ENCODE measurements around the gene HS3ST6. TPM values are rescaled to one million over a fixed set of nuclear protein-coding genes. Genes with fewer than 3 reads are reported as not detected.
A peak's percentile ranks its signal among the peaks of the same experiment; 100 is the strongest.

The HS3ST6 gene
- total and polyA plus RNA-seq, 9 of the 15 experiments (the other 6 are each of a cell fraction or from before 2014, with no cell fraction given): not detected

DNA sequence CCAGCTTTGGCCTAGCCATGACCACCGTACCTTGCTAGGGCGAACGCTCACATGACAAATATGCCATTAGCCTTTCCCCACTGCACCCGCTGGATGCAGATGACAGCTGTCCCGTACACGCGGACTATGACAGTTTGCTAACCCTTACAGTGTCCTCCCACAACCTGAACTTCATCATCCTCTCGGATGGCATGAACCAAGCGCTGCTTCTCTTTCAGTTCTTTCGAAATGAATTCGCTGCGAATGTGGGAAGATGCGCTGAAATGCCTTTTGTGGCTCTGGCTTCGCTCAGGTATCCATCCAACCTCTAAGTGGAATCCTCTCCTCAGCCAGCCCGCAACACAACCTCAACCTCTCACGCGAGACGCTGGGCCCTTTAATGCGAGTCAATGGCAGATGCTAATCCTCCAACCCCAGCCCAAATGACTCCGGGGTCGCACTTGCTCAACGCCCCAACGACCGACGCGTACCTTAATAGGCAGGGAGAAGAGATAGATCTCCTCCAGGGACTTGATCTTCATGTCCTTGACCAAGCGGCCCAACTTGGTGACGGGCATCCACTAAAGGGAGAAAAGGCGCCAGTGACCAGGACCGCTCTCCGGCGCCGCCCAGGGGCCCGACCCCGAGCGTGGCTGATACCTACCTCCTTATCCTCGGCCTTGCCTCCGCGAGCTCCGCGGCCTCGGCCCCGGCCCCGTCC, 45.7 kb upstream of the HS3ST6 start (continued):
- TF ChIP-seq, protein P1, sequence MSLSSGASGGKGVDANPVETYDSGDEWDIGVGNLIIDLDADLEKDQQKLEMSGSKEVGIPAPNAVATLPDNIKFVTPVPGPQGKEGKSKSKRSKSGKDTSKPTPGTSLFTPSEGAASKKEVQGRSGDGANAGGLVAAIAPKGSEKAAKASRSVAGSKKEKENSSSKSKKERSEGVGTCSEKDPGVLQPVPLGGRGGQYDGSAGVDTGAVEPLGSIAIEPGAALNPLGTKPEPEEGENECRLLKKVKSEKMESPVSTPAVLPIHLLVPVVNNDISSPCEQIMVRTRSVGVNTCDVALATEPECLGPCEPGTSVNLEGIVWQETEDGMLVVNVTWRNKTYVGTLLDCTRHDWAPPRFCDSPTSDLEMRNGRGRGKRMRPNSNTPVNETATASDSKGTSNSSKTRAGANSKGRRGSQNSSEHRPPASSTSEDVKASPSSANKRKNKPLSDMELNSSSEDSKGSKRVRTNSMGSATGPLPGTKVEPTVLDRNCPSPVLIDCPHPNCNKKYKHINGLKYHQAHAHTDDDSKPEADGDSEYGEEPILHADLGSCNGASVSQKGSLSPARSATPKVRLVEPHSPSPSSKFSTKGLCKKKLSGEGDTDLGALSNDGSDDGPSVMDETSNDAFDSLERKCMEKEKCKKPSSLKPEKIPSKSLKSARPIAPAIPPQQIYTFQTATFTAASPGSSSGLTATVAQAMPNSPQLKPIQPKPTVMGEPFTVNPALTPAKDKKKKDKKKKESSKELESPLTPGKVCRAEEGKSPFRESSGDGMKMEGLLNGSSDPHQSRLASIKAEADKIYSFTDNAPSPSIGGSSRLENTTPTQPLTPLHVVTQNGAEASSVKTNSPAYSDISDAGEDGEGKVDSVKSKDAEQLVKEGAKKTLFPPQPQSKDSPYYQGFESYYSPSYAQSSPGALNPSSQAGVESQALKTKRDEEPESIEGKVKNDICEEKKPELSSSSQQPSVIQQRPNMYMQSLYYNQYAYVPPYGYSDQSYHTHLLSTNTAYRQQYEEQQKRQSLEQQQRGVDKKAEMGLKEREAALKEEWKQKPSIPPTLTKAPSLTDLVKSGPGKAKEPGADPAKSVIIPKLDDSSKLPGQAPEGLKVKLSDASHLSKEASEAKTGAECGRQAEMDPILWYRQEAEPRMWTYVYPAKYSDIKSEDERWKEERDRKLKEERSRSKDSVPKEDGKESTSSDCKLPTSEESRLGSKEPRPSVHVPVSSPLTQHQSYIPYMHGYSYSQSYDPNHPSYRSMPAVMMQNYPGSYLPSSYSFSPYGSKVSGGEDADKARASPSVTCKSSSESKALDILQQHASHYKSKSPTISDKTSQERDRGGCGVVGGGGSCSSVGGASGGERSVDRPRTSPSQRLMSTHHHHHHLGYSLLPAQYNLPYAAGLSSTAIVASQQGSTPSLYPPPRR (CRISPR knock-in tag; IDR thresholded peaks at IDR 0.05; ENCODE audit: borderline replicate concordance): no peak
- TF ChIP-seq, protein P2, sequence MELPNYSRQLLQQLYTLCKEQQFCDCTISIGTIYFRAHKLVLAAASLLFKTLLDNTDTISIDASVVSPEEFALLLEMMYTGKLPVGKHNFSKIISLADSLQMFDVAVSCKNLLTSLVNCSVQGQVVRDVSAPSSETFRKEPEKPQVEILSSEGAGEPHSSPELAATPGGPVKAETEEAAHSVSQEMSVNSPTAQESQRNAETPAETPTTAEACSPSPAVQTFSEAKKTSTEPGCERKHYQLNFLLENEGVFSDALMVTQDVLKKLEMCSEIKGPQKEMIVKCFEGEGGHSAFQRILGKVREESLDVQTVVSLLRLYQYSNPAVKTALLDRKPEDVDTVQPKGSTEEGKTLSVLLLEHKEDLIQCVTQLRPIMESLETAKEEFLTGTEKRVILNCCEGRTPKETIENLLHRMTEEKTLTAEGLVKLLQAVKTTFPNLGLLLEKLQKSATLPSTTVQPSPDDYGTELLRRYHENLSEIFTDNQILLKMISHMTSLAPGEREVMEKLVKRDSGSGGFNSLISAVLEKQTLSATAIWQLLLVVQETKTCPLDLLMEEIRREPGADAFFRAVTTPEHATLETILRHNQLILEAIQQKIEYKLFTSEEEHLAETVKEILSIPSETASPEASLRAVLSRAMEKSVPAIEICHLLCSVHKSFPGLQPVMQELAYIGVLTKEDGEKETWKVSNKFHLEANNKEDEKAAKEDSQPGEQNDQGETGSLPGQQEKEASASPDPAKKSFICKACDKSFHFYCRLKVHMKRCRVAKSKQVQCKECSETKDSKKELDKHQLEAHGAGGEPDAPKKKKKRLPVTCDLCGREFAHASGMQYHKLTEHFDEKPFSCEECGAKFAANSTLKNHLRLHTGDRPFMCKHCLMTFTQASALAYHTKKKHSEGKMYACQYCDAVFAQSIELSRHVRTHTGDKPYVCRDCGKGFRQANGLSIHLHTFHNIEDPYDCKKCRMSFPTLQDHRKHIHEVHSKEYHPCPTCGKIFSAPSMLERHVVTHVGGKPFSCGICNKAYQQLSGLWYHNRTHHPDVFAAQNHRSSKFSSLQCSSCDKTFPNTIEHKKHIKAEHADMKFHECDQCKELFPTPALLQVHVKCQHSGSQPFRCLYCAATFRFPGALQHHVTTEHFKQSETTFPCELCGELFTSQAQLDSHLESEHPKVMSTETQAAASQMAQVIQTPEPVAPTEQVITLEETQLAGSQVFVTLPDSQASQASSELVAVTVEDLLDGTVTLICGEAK (IDR thresholded peaks at IDR 0.05): peak; percentile 42; the same call in 1 of the 2 replicates
- TF ChIP-seq, protein P2 (CRISPR knock-in tag; IDR thresholded peaks at IDR 0.05): no peak; the same call in 1 of the 2 replicates
- TF ChIP-seq, protein P3, sequence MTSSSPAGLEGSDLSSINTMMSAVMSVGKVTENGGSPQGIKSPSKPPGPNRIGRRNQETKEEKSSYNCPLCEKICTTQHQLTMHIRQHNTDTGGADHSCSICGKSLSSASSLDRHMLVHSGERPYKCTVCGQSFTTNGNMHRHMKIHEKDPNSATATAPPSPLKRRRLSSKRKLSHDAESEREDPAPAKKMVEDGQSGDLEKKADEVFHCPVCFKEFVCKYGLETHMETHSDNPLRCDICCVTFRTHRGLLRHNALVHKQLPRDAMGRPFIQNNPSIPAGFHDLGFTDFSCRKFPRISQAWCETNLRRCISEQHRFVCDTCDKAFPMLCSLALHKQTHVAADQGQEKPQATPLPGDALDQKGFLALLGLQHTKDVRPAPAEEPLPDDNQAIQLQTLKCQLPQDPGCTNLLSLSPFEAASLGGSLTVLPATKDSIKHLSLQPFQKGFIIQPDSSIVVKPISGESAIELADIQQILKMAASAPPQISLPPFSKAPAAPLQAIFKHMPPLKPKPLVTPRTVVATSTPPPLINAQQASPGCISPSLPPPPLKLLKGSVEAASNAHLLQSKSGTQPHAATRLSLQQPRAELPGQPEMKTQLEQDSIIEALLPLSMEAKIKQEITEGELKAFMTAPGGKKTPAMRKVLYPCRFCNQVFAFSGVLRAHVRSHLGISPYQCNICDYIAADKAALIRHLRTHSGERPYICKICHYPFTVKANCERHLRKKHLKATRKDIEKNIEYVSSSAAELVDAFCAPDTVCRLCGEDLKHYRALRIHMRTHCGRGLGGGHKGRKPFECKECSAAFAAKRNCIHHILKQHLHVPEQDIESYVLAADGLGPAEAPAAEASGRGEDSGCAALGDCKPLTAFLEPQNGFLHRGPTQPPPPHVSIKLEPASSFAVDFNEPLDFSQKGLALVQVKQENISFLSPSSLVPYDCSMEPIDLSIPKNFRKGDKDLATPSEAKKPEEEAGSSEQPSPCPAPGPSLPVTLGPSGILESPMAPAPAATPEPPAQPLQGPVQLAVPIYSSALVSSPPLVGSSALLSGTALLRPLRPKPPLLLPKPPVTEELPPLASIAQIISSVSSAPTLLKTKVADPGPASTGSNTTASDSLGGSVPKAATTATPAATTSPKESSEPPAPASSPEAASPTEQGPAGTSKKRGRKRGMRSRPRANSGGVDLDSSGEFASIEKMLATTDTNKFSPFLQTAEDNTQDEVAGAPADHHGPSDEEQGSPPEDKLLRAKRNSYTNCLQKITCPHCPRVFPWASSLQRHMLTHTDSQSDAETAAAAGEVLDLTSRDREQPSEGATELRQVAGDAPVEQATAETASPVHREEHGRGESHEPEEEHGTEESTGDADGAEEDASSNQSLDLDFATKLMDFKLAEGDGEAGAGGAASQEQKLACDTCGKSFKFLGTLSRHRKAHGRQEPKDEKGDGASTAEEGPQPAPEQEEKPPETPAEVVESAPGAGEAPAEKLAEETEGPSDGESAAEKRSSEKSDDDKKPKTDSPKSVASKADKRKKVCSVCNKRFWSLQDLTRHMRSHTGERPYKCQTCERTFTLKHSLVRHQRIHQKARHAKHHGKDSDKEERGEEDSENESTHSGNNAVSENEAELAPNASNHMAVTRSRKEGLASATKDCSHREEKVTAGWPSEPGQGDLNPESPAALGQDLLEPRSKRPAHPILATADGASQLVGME (CRISPR knock-in tag; IDR thresholded peaks at IDR 0.05): no peak
